GM12873 (cell line): ENCODE results near the gene THRB.

Experiments
- TF ChIP-seq, protein P1 (sequence below): IDR thresholded peaks from 2 replicates; pipeline ENCODE4 v1.5.1; 2012; ENCODE audit warnings: low read depth, mild to moderate bottlenecking, moderate library complexity, low read length, control low read depth; ENCODE audit not compliant: insufficient read depth; ENCODE audit errors: missing control alignments

THRB gene

GRCh38 chr3:24287755-24288450 lies 206.7 kb downstream of the THRB start:
- TF ChIP-seq, protein P1, sequence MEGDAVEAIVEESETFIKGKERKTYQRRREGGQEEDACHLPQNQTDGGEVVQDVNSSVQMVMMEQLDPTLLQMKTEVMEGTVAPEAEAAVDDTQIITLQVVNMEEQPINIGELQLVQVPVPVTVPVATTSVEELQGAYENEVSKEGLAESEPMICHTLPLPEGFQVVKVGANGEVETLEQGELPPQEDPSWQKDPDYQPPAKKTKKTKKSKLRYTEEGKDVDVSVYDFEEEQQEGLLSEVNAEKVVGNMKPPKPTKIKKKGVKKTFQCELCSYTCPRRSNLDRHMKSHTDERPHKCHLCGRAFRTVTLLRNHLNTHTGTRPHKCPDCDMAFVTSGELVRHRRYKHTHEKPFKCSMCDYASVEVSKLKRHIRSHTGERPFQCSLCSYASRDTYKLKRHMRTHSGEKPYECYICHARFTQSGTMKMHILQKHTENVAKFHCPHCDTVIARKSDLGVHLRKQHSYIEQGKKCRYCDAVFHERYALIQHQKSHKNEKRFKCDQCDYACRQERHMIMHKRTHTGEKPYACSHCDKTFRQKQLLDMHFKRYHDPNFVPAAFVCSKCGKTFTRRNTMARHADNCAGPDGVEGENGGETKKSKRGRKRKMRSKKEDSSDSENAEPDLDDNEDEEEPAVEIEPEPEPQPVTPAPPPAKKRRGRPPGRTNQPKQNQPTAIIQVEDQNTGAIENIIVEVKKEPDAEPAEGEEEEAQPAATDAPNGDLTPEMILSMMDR = no peak

GRCh38 chr3:24286405-24286804 lies 208.2 kb downstream of the THRB start:
- TF ChIP-seq, protein P1 = no peak

- TF ChIP-seq, protein P1 = no peak
Measured at GRCh38 chr3:24278543-24278942, 216.1 kb downstream of the THRB start.

DNA sequence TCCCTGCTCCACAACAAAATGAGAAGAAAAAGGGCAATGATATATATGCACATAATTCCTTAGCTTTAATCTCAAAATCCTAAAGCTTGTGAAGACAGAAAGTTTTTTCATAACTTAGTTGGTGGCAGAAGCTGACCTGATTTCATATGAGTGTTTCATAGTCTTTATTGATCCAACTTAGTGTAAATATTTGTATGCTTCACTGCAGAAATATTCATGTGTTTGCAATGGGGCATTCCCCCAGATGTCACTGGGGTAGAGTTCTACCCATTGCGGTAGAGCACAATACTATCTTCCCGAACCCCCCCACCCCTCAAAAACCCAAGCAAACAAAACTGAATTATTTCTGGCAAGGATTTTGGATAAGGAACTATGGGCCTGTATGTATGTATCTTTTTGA lies 221.2 kb downstream of the THRB start:
- TF ChIP-seq, protein P1 = no peak

DNA sequence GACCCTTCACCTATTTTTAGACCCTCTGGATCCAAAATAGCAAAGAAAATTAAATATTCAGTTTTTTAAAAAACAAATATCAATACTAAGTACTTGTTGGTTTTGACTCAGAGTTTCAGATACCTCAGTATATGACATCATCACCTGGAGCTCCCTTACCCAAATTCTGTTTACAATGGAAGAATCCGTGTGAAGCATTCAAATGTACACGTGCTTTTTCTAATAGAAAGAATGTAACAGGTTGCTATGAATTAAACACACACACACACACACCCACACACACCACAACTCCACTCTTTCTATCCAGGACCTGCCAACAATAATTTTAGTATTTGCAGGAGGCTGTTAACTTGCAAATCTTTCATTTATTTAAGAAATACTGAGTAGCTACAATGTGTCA lies 221.8 kb downstream of the THRB start:
- TF ChIP-seq, protein P1 = no peak

DNA sequence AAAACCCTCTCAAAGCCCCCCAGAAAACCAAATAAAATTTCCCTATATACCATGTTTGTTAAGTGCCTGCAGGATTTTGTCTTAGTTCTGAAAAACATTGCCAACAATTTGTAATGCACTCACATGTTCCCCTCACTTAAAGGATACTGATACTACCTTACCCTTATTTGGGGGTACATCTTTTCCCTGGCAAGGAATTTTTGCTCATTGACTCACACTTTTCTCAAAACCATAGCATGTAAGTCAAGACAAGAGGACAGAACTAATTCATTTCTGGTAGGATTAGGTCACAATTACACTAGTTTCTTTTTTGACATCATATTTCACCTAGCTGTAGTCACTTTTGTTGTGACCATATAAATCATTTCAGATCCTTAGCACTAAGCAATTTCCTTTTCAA lies 222.2 kb downstream of the THRB start:
- TF ChIP-seq, protein P1 = no peak

DNA sequence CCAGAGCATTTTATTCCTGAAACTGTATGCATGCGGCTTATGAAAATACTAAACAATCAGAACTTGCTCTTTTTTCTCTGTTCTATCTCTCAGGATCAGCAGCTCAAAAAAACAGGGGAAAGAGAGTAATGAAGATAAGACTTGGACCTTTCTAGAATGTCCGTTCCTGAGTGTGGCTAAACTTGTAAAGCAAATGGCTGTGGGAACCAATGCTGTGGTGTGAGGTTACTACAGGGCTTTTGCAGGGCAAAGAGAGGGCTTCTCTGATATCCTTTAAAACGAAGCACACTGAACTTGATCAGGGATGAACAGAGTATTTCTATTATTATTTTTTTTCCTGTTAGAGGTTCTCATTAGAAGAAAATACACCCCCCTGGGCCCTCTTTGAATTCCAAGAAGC lies 223.4 kb downstream of the THRB start:
- TF ChIP-seq, protein P1 = no peak
